ENCODE measurements around the gene PPM1H. TPM values are rescaled to one million over a fixed set of nuclear protein-coding genes. Genes with fewer than 3 reads are reported as not detected.

Gene PPM1H
- total RNA-seq, 1 experiment from 2014 or later: 37.1 TPM

DNA sequence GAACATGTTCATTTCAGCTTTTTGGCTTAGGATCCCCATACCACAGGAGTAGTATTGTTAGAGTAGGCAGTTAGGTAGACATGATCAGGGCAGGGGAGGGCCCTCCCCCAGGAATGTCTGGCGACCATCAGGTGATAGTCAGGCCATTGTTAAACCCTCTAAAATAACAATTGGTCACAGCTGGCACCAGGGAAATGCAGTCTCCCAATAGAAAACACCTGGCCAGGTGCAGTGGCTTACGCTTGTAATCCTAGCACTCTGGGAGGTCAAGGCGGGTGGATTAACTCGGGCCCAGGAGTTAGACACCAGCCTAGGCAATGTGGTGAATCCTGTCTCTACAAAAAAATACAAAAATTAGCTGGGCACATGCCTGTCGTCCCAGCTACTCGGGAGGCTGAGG is 281.2 kb downstream of the PPM1H start (continued):
- TF ChIP-seq ZNF121 (CRISPR knock-in tag; IDR thresholded peaks at IDR 0.05): peak; percentile 64; the same call in 1 of the 2 replicates
- TF ChIP-seq MYBL2 (CRISPR knock-in tag; IDR thresholded peaks at IDR 0.05): peak; percentile 59; the same call in 1 of the 2 replicates
- no peak for TF ChIP-seq ATF1 (CRISPR knock-in tag; IDR thresholded peaks at IDR 0.05)
- no peak for TF ChIP-seq JAZF1 (CRISPR knock-in tag; IDR thresholded peaks at IDR 0.05)
- TF ChIP-seq, protein P1, sequence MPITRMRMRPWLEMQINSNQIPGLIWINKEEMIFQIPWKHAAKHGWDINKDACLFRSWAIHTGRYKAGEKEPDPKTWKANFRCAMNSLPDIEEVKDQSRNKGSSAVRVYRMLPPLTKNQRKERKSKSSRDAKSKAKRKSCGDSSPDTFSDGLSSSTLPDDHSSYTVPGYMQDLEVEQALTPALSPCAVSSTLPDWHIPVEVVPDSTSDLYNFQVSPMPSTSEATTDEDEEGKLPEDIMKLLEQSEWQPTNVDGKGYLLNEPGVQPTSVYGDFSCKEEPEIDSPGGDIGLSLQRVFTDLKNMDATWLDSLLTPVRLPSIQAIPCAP (CRISPR knock-in tag; IDR thresholded peaks at IDR 0.05): no peak
- TF ChIP-seq NR1H2 (CRISPR knock-in tag; IDR thresholded peaks at IDR 0.05): no peak
- TF ChIP-seq, protein P2, sequence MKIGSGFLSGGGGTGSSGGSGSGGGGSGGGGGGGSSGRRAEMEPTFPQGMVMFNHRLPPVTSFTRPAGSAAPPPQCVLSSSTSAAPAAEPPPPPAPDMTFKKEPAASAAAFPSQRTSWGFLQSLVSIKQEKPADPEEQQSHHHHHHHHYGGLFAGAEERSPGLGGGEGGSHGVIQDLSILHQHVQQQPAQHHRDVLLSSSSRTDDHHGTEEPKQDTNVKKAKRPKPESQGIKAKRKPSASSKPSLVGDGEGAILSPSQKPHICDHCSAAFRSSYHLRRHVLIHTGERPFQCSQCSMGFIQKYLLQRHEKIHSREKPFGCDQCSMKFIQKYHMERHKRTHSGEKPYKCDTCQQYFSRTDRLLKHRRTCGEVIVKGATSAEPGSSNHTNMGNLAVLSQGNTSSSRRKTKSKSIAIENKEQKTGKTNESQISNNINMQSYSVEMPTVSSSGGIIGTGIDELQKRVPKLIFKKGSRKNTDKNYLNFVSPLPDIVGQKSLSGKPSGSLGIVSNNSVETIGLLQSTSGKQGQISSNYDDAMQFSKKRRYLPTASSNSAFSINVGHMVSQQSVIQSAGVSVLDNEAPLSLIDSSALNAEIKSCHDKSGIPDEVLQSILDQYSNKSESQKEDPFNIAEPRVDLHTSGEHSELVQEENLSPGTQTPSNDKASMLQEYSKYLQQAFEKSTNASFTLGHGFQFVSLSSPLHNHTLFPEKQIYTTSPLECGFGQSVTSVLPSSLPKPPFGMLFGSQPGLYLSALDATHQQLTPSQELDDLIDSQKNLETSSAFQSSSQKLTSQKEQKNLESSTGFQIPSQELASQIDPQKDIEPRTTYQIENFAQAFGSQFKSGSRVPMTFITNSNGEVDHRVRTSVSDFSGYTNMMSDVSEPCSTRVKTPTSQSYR (CRISPR knock-in tag; IDR thresholded peaks at IDR 0.05): no peak
- TF ChIP-seq CREM (CRISPR knock-in tag; IDR thresholded peaks at IDR 0.05): no peak
- TF ChIP-seq, protein P3, sequence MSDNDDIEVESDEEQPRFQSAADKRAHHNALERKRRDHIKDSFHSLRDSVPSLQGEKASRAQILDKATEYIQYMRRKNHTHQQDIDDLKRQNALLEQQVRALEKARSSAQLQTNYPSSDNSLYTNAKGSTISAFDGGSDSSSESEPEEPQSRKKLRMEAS (CRISPR knock-in tag; IDR thresholded peaks at IDR 0.05): 0 out of 2 replicates have a peak, but pooled peaks have one; percentile 31
- TF ChIP-seq, protein P4, sequence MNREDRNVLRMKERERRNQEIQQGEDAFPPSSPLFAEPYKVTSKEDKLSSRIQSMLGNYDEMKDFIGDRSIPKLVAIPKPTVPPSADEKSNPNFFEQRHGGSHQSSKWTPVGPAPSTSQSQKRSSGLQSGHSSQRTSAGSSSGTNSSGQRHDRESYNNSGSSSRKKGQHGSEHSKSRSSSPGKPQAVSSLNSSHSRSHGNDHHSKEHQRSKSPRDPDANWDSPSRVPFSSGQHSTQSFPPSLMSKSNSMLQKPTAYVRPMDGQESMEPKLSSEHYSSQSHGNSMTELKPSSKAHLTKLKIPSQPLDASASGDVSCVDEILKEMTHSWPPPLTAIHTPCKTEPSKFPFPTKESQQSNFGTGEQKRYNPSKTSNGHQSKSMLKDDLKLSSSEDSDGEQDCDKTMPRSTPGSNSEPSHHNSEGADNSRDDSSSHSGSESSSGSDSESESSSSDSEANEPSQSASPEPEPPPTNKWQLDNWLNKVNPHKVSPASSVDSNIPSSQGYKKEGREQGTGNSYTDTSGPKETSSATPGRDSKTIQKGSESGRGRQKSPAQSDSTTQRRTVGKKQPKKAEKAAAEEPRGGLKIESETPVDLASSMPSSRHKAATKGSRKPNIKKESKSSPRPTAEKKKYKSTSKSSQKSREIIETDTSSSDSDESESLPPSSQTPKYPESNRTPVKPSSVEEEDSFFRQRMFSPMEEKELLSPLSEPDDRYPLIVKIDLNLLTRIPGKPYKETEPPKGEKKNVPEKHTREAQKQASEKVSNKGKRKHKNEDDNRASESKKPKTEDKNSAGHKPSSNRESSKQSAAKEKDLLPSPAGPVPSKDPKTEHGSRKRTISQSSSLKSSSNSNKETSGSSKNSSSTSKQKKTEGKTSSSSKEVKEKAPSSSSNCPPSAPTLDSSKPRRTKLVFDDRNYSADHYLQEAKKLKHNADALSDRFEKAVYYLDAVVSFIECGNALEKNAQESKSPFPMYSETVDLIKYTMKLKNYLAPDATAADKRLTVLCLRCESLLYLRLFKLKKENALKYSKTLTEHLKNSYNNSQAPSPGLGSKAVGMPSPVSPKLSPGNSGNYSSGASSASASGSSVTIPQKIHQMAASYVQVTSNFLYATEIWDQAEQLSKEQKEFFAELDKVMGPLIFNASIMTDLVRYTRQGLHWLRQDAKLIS (CRISPR knock-in tag; IDR thresholded peaks at IDR 0.05; ENCODE audit: borderline replicate concordance): no peak
- peak; percentile 96 for TF ChIP-seq TEAD4 (CRISPR knock-in tag; IDR thresholded peaks at IDR 0.05)
- TF ChIP-seq EMX1 (CRISPR knock-in tag; IDR thresholded peaks at IDR 0.05): no peak
- TF ChIP-seq, protein P5, sequence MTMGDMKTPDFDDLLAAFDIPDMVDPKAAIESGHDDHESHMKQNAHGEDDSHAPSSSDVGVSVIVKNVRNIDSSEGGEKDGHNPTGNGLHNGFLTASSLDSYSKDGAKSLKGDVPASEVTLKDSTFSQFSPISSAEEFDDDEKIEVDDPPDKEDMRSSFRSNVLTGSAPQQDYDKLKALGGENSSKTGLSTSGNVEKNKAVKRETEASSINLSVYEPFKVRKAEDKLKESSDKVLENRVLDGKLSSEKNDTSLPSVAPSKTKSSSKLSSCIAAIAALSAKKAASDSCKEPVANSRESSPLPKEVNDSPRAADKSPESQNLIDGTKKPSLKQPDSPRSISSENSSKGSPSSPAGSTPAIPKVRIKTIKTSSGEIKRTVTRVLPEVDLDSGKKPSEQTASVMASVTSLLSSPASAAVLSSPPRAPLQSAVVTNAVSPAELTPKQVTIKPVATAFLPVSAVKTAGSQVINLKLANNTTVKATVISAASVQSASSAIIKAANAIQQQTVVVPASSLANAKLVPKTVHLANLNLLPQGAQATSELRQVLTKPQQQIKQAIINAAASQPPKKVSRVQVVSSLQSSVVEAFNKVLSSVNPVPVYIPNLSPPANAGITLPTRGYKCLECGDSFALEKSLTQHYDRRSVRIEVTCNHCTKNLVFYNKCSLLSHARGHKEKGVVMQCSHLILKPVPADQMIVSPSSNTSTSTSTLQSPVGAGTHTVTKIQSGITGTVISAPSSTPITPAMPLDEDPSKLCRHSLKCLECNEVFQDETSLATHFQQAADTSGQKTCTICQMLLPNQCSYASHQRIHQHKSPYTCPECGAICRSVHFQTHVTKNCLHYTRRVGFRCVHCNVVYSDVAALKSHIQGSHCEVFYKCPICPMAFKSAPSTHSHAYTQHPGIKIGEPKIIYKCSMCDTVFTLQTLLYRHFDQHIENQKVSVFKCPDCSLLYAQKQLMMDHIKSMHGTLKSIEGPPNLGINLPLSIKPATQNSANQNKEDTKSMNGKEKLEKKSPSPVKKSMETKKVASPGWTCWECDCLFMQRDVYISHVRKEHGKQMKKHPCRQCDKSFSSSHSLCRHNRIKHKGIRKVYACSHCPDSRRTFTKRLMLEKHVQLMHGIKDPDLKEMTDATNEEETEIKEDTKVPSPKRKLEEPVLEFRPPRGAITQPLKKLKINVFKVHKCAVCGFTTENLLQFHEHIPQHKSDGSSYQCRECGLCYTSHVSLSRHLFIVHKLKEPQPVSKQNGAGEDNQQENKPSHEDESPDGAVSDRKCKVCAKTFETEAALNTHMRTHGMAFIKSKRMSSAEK (CRISPR knock-in tag; IDR thresholded peaks at IDR 0.05; ENCODE audit: borderline replicate concordance): no peak
- TF ChIP-seq NR2C2 (CRISPR knock-in tag; IDR thresholded peaks at IDR 0.05): no peak
- TF ChIP-seq, protein P6, sequence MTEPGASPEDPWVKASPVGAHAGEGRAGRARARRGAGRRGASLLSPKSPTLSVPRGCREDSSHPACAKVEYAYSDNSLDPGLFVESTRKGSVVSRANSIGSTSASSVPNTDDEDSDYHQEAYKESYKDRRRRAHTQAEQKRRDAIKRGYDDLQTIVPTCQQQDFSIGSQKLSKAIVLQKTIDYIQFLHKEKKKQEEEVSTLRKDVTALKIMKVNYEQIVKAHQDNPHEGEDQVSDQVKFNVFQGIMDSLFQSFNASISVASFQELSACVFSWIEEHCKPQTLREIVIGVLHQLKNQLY (CRISPR knock-in tag; IDR thresholded peaks at IDR 0.05): no peak

Data from WTC11 (cell line).